Transverse colon (tissue), 4 donors: ENCODE results near the gene TMED6. TPM values are rescaled to one million over a fixed set of nuclear protein-coding genes. Genes with fewer than 3 reads are reported as not detected.
A peak's percentile ranks its signal among the peaks of the same experiment; 100 is the strongest.

Experiments
- DNase-seq: peaks from one replicate; pipeline ENCODE4 v3.0.0-alpha.2; 2019
- H3K27ac ChIP-seq, 4 donors: fragments of 200-600 bp; sonication (generic); 2 replicates each; pipeline ENCODE4 v1.5.1; 2016 to 2018; ENCODE audit warnings: inconsistent platforms in 4 of 4
- H3K27me3 ChIP-seq: fragments of 200-600 bp; sonication (generic); 2 replicates; pipeline ENCODE4 v1.5.1; 2017; ENCODE audit warnings: inconsistent platforms
- H3K36me3 ChIP-seq, 4 donors: fragments of 200-600 bp; sonication (generic); 2 replicates each; pipeline ENCODE4 v1.5.1; 2017 to 2019; ENCODE audit warnings: inconsistent platforms in 4 of 4
- H3K4me1 ChIP-seq, 4 donors: fragments of 200-600 bp; sonication (generic); 2 replicates each; pipeline ENCODE4 v1.5.1; 2017 to 2020; ENCODE audit warnings: inconsistent platforms in 4 of 4
- H3K4me3 ChIP-seq, 4 donors: fragments of 200-600 bp; sonication (generic); 1 replicate in 1 of 4; 2 replicates in 3 of 4; pipeline versions ENCODE4 v1.5.1 to v1.6.1; 2017 to 2019; ENCODE audit warnings: inconsistent platforms in 4 of 4
- H3K9me3 ChIP-seq, 2 donors: fragments of 200-600 bp; sonication (generic); 2 replicates each; pipeline ENCODE4 v1.5.1; 2017 to 2019; ENCODE audit warnings: inconsistent platforms in 2 of 2
- CTCF ChIP-seq, 5 experiments: fragments of 200-600 bp in 3 of 5; fragments of 450-650 bp in 2 of 5; sonication (generic) in 3 of 5; IDR thresholded peaks; 1 replicate in 2 of 5; 2 replicates in 3 of 5; pipeline ENCODE4 v1.5.1; 2016 to 2017; ENCODE audit warnings: antibody characterized with exemption in 5 of 5, inconsistent platforms in 3 of 5, mild to moderate bottlenecking in 2 of 5, moderate library complexity in 1 of 5
- EP300 ChIP-seq: sonication (generic); formaldehyde crosslinking; IDR thresholded peaks from one replicate; pipeline ENCODE4 v1.6.1; 2017; ENCODE audit warnings: antibody characterized with exemption, low read depth
- POLR2A ChIP-seq: fragments of 450-650 bp; IDR thresholded peaks from one replicate; pipeline ENCODE4 v1.6.1; 2016; ENCODE audit warnings: antibody characterized with exemption, mild to moderate bottlenecking, moderate library complexity
- POLR2AphosphoS5 ChIP-seq, 3 donors: sonication (generic); formaldehyde crosslinking; IDR thresholded peaks; one replicate each; pipeline ENCODE4 v1.6.1; 2016; ENCODE audit warnings: antibody characterized with exemption in 3 of 3
- WGBS, 2 donors: methylation state at CpG; one replicate each; pipeline ENCODE4 v1.1.5; 2018; ENCODE audit warnings: low coverage in 1 of 2; 5-methylcytosine and 5-hydroxymethylcytosine counted together
- in situ Hi-C, 4 donors: fragments of 200-750 bp; cut with MboI; loops; one replicate each; pipeline versions ENCODE4 v1.15.0 to v1.15.1; 2017; ENCODE audit warnings: low sequenced_read_pairs in 3 of 4, low pct_ligation_motif_present in 1 of 4, low pct_unique_long_range_greater_than_20kb in 1 of 4
- intact Hi-C: fragments of 100-400 bp; cut with DNase I; formaldehyde crosslinking; loops from one replicate; pipeline ENCODE4 v1.15.1; 2023; ENCODE audit warnings: low total_unique reads
- total RNA-seq, 4 donors: library from RNA; depleted of rRNA; stranded (reverse); fragments of >200 nt; gene quantifications; one replicate each; pipeline ENCODE4 v1.1.0, GENCODE V29; 2016

The TMED6 gene
- total RNA-seq, 4 donors from 2014 or later = 5.7 to 6.8 TPM; not detected in 2

GRCh38 chr16:69396187-69397061, 44.8 kb upstream of the TMED6 start:
- peak in 2 of 3 donors; percentile 56 to 63 for TF ChIP-seq POLR2AphosphoS5 (IDR thresholded peaks at IDR 0.05)
- TF ChIP-seq POLR2A = peak; percentile 53
- TF ChIP-seq EP300 = peak; percentile 3
- peak in 4 of 5 experiments; percentile 66 to 95 (median 82) for TF ChIP-seq CTCF (IDR thresholded peaks at IDR 0.05)
- peak overlapping the region; percentile 85 to 91 (median 89) for H3K27ac ChIP-seq
- peak overlapping the region in 1 of 4 donors; percentile 36 for H3K4me3 ChIP-seq
- no peaks in the 10 kb centered on the region for H3K27me3 ChIP-seq
- no peaks in the 10 kb centered on the region for H3K36me3 ChIP-seq
- DNase-seq = peak; percentile 83
- H3K4me1 ChIP-seq = peaks cover 20 to 45% (median 27%) of the 10 kb centered on the region in 4 donors
- in situ Hi-C loops = loop anchor here in 2 of 4 donors (10.0 to 25.0 kb wide), 2 partner anchors 316 to 358 kb away; partner anchors contain the start of gene NOB1 (in 1 of the 2)
- WGBS, 2 donors = 16% methylated on average over 9 to 13 of the region's 13 CpGs
- no peaks in the 10 kb centered on the region for H3K9me3 ChIP-seq
- intact Hi-C loops = loop anchor here (10.0 kb wide), 1 partner anchor 168 kb away; the partner anchor contains the start of gene NFAT5

GRCh38 chr16:69395859-69396186, 44.2 kb upstream of the TMED6 start:
- Histone ChIP-seq H3K4me1 (peaks cover 20 to 41% (median 27%) of the 10 kb centered on the region in 4 donors), H3K36me3 (no peaks in the 10 kb centered on the region), H3K9me3 (no peaks in the 10 kb centered on the region), H3K4me3 (no peak overlapping the region), H3K27ac (peak overlapping the region; percentile 85 to 91 (median 89)), H3K27me3 (no peaks in the 10 kb centered on the region)
- intact Hi-C loops = loop anchor here (10.0 kb wide), 1 partner anchor 169 kb away; the partner anchor contains the start of gene NFAT5
- in situ Hi-C loops = loop anchor here in 2 of 4 donors (10.0 to 25.0 kb wide), 2 partner anchors 316 to 359 kb away; partner anchors contain the start of gene NOB1 (in 1 of the 2)
- no peak for DNase-seq
- TF ChIP-seq CTCF (IDR thresholded peaks at IDR 0.05) = peak in 1 of 5 experiments; percentile 68
- TF ChIP-seq POLR2AphosphoS5 (IDR thresholded peaks at IDR 0.05) = no peak
- no peak for TF ChIP-seq EP300
- no peak for TF ChIP-seq POLR2A

GRCh38 chr16:69393898-69394849, 42.6 kb upstream of the TMED6 start:
- peaks cover 20 to 36% (median 27%) of the 10 kb centered on the region in 4 donors for H3K4me1 ChIP-seq
- 77 to 80% methylated on average over 2 to 10 of the region's 10 CpGs for WGBS, 2 donors
- no peaks in the 10 kb centered on the region for H3K9me3 ChIP-seq
- H3K27me3 ChIP-seq = no peaks in the 10 kb centered on the region
- TF ChIP-seq POLR2A (no peak), EP300 (no peak), POLR2AphosphoS5 (IDR thresholded peaks at IDR 0.05) (no peak), CTCF (IDR thresholded peaks at IDR 0.05) (no peak)
- in situ Hi-C loops (loop anchor here in 2 of 4 donors (10.0 to 25.0 kb wide), 2 partner anchors 318 to 361 kb away; partner anchors contain the start of gene NOB1 (in 1 of the 2)), intact Hi-C loops (loop anchor here (10.0 kb wide), 1 partner anchor 171 kb away; the partner anchor contains the start of gene NFAT5)
- no peaks in the 10 kb centered on the region for H3K36me3 ChIP-seq
- no peak overlapping the region for H3K27ac ChIP-seq
- no peak overlapping the region for H3K4me3 ChIP-seq
- DNase-seq = no peak
